Measurements from ENCODE around the gene SOAT1.

- TF ChIP-seq, protein P1, sequence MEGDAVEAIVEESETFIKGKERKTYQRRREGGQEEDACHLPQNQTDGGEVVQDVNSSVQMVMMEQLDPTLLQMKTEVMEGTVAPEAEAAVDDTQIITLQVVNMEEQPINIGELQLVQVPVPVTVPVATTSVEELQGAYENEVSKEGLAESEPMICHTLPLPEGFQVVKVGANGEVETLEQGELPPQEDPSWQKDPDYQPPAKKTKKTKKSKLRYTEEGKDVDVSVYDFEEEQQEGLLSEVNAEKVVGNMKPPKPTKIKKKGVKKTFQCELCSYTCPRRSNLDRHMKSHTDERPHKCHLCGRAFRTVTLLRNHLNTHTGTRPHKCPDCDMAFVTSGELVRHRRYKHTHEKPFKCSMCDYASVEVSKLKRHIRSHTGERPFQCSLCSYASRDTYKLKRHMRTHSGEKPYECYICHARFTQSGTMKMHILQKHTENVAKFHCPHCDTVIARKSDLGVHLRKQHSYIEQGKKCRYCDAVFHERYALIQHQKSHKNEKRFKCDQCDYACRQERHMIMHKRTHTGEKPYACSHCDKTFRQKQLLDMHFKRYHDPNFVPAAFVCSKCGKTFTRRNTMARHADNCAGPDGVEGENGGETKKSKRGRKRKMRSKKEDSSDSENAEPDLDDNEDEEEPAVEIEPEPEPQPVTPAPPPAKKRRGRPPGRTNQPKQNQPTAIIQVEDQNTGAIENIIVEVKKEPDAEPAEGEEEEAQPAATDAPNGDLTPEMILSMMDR (IDR thresholded peaks at IDR 0.05): no peak
- TF ChIP-seq POLR2A (IDR thresholded peaks at IDR 0.05): no peak
Observed at GRCh38 chr1:179253286-179253972, 40.2 kb upstream of the SOAT1 start.

Data from heart left ventricle (tissue), 13 donors.